ENCODE measurements around the gene OR52A1. TPM values are rescaled to one million over a fixed set of nuclear protein-coding genes. Genes with fewer than 3 reads are reported as not detected.

Gene OR52A1
- total RNA-seq, 1 donor from 2014 or later: not detected

DNA sequence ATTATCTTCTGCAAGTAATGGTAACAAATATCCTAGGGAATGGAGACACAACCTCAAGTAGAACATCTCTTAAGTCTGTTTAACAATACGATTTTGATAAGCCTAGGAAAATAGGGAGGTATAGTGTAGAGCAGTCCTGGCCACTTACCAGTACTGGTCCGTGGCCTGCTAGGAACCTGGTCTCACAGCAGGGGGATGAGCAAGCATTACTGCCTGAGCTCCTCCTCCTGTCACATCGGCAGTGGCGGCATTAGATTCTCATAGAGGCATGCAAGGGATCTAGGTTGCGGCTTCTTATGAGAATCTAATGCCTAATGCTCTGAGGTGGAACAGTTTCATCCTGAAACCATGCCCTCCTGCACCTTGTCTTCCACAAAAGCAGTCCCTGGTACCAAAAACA, 41.5 kb upstream of the OR52A1 start:
- no peaks in the 10 kb centered on the region for H3K36me3 Mint-ChIP-seq
- H3K27me3 Mint-ChIP-seq: peaks cover 4% of the 10 kb centered on the region
- H3K4me3 Mint-ChIP-seq: no peak overlapping the region
- no peaks in the 10 kb centered on the region for H3K4me1 Mint-ChIP-seq (ENCODE audit: unreplicated experiment)
- TF ChIP-seq, protein P1, sequence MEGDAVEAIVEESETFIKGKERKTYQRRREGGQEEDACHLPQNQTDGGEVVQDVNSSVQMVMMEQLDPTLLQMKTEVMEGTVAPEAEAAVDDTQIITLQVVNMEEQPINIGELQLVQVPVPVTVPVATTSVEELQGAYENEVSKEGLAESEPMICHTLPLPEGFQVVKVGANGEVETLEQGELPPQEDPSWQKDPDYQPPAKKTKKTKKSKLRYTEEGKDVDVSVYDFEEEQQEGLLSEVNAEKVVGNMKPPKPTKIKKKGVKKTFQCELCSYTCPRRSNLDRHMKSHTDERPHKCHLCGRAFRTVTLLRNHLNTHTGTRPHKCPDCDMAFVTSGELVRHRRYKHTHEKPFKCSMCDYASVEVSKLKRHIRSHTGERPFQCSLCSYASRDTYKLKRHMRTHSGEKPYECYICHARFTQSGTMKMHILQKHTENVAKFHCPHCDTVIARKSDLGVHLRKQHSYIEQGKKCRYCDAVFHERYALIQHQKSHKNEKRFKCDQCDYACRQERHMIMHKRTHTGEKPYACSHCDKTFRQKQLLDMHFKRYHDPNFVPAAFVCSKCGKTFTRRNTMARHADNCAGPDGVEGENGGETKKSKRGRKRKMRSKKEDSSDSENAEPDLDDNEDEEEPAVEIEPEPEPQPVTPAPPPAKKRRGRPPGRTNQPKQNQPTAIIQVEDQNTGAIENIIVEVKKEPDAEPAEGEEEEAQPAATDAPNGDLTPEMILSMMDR (conservative IDR thresholded peaks at IDR 0.05): no peak
- no peak overlapping the region for H3K27ac Mint-ChIP-seq
- no peaks in the 10 kb centered on the region for H3K9me3 Mint-ChIP-seq
- DNase-seq (ENCODE audit: extremely low spot score, unreplicated experiment): no peak

DNA sequence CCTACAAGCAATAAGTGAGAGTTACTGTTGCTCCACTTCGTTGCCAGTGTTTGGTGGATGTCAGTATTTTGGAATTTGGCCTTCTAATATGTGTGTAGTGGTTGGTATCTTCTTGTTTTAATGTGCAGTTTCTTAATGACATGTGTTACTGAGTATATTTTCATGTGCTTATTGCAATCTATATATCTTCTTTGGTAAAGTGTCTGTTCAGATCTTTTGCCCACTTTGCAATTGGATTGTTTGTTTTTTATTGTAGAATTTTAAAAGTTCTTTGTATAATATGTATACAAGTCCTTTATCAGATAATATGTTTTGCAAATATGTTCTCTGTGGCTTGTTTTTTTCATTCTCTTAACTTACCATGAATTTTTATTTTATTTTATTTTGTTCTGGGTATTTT, 38.2 kb upstream of the OR52A1 start:
- Mint-ChIP-seq H3K27me3 (no peaks in the 10 kb centered on the region), H3K4me3 (no peak overlapping the region), H3K4me1 (ENCODE audit: unreplicated experiment) (no peaks in the 10 kb centered on the region), H3K9me3 (no peaks in the 10 kb centered on the region), H3K36me3 (no peaks in the 10 kb centered on the region), H3K27ac (no peak overlapping the region)
- no peak for DNase-seq (ENCODE audit: extremely low spot score, unreplicated experiment)
- TF ChIP-seq, protein P1 (conservative IDR thresholded peaks at IDR 0.05): no peak

DNA sequence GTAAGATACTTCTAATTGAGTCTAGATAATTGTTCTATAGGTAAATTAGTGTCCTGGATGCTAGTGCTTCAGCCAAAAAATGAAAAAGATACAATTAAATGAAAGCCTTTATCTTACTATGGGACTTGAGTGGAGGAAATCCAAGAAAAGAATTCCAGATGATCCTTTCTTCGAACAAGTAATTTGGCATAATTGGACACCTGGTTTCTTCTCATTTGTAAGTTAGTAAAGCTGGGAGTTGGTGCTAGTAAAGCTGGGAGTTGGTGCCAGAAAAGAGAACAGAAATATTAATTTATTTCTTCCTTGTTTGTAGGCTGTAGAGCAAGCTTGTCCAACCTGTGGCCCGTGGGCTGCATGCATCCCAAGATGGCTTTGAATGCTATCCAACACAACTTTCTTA, 33.6 kb upstream of the OR52A1 start:
- no peak for DNase-seq (ENCODE audit: extremely low spot score, unreplicated experiment)
- H3K4me3 Mint-ChIP-seq: no peak overlapping the region
- H3K9me3 Mint-ChIP-seq: no peaks in the 10 kb centered on the region
- no peaks in the 10 kb centered on the region for H3K4me1 Mint-ChIP-seq (ENCODE audit: unreplicated experiment)
- H3K36me3 Mint-ChIP-seq: no peaks in the 10 kb centered on the region
- no peak overlapping the region for H3K27ac Mint-ChIP-seq
- TF ChIP-seq, protein P1 (conservative IDR thresholded peaks at IDR 0.05): no peak
- H3K27me3 Mint-ChIP-seq: no peaks in the 10 kb centered on the region

DNA sequence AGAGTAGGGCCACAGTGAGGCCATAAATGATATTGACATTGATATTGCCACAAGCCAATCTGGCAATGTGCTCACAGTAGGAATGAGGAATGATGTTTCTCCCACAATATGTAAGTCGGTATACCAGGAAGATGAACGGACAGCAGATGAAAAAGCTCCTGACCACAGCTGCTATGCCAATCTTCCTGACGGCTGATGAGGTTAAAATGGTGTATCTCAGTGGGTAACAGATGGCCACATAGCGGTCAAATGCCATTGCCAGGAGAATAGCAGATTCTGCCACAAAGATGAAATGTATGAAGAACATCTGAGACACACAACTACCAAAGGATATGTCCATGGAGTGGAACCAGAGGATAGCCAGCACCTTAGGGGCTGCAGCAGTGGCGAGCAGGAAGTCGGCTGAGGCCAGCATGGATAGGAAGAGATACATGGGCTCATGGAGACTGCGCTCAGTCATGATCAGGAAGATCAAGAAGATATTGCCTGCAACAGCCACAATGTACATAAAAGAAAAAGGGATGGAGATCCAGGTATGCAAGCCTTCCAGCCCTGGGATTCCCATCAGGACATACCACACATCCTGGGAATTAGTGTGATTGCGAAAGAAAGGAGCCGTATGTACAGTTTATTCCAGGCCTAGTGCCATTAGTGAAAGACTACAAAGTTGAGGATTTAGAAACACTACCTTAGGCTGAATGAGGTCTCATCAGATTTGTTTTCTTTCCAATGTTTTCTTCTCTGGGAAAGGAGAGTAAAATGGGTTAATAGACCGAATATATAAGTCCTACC, 23.7 kb upstream of the OR52A1 start:
- Mint-ChIP-seq H3K27me3 (no peaks in the 10 kb centered on the region), H3K36me3 (no peaks in the 10 kb centered on the region)
- TF ChIP-seq, protein P1 (conservative IDR thresholded peaks at IDR 0.05): no peak

DNA sequence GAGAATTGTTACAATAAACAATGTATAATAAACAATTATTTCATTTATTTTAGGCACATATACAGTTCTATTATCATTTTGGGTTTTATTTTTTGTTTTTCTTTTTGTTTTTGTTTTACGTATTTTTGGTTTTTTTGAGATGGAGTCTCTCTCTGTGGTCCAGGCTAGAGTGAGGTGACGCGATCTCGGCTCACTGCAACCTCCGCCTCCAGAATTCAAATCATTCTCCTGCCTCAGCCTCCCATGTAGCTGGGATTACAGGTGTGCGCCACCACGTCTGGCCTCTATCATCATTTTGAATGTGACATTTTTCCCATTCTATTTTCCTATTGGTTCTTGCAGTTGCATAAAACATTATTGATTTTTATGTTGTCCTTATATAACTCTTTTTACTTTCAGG, 20.4 kb upstream of the OR52A1 start:
- Mint-ChIP-seq H3K4me1 (ENCODE audit: unreplicated experiment) (no peaks in the 10 kb centered on the region), H3K27ac (no peak overlapping the region), H3K36me3 (no peaks in the 10 kb centered on the region), H3K4me3 (no peak overlapping the region), H3K9me3 (no peaks in the 10 kb centered on the region), H3K27me3 (no peaks in the 10 kb centered on the region)
- no peak for DNase-seq (ENCODE audit: extremely low spot score, unreplicated experiment)
- TF ChIP-seq, protein P1 (conservative IDR thresholded peaks at IDR 0.05): no peak

More for the DNA sequence above, 23.7 kb upstream of the OR52A1 start:
- Mint-ChIP-seq H3K4me3 (no peak overlapping the region), H3K4me1 (ENCODE audit: unreplicated experiment) (no peaks in the 10 kb centered on the region), H3K9me3 (no peaks in the 10 kb centered on the region), H3K27ac (no peak overlapping the region)
- no peak for DNase-seq (ENCODE audit: extremely low spot score, unreplicated experiment)
